ENCODE measurements around the gene DCHS1. TPM values are rescaled to one million over a fixed set of nuclear protein-coding genes. Genes with fewer than 3 reads are reported as not detected.

Gene DCHS1
- total RNA-seq, 1 donor from 2014 or later: 0.35 TPM

DNA sequence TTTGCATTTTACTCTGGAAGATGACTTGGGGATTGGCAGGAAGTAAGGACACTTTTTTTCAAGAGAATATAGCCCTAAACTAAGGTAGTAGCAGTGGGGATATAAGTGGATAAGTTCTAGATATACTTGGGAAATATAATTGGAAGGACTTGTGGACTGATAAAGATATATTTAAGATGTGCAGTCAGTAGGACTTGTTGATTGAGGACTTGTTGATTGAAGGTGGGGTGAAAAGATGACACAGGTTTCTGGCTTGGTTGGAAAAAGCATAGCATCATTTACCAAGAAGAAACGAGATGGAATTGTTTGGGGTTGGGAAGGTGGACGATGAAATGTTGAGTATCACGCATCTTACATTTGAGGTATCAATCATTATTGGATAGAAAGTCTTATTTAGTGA lies 42.1 kb downstream of the DCHS1 start:
- no peak overlapping the region for H3K27ac Mint-ChIP-seq
- no peak for DNase-seq
- no peaks in the 10 kb centered on the region for H3K27me3 Mint-ChIP-seq
- H3K4me3 Mint-ChIP-seq: no peak overlapping the region
- H3K9me3 Mint-ChIP-seq: no peaks in the 10 kb centered on the region
- H3K4me1 Mint-ChIP-seq: peaks cover 23% of the 10 kb centered on the region
- peaks cover 53% of the 10 kb centered on the region for H3K36me3 Mint-ChIP-seq (ENCODE audit: low read depth)
- intact Hi-C loops (cut with micrococcal nuclease): loop anchor here (2.0 kb wide), 1 partner anchor 223 kb away; the partner anchor contains the start of gene SMPD1

DNA sequence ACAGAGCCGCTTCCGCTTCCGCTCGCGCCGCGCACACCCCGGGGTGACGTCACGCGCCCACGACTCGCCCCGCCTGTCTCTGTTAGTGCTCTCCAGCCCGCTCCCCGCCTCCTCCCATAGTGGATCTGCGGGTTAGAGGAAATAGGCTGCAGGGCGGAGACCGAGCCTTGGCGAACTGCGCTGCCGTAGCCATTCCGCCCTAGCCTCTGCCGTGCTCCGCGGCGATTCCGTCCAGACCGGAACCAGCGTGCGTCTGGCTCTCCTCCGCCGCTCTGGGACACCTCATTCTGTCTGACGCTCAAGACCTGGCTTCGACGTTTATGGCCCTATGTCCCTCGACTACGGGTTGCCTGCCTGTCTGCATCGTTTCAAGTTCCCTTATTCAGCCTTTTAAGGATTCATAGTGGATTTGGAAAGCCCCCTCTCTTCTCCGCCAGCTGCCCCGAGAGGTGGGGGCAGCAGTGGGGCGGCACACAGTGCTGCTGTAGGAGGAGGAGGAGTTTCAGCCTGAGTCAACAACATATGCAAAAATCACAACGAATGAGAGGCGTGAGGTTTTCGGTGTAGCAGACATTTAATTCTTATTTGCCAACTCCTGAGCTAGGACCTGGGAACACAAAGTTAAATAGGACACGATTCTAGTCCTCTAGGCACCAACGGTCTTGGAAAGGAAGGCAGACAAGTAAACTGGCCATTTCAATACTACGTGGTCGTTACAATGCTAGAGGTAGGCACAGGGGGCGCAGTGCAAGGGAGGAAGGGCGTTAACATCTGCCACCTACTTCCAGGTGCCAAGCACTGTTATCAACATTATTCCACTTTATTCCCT lies 43.2 kb downstream of the DCHS1 start, which contains the start of gene TAF10:
Gene TAF10 (minus strand): TSS at position 4 of the 829 bp plus-strand sequence. CDS start 27 bp downstream, outside the sequence.
- intact Hi-C loops (cut with micrococcal nuclease): loop anchor here (1.0 to 2.0 kb wide), 3 partner anchors 9 to 222 kb away; partner anchors contain the start of genes ILK, MRPL17, RRP8 and SMPD1

DNA sequence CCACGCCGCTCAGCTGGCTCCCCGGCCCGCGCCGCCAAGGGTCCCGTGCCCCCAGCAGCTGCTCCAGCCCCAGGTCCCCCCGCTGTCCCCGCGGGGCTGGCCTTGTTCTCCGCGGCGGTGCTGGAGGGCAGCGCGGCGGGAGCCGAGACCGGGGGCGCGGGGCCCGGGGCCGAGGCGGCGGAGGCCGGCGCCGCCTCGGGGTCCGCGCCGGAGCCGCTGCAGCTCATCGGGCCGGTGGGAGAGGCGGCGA lies 43.7 kb downstream of the DCHS1 start:
- H3K4me1 Mint-ChIP-seq: peaks cover 35% of the 10 kb centered on the region
- no peaks in the 10 kb centered on the region for H3K9me3 Mint-ChIP-seq
- peaks cover 65% of the 10 kb centered on the region for H3K36me3 Mint-ChIP-seq (ENCODE audit: low read depth)
- intact Hi-C loops (cut with micrococcal nuclease): loop anchor here (1.0 to 2.0 kb wide), 4 partner anchors 7 to 221 kb away; partner anchors contain the start of genes ILK, MRPL17, RRP8 and SMPD1
- no peak for DNase-seq
- no peaks in the 10 kb centered on the region for H3K27me3 Mint-ChIP-seq
- peak overlapping the region; percentile 95 for H3K4me3 Mint-ChIP-seq
- peak overlapping the region; percentile 87 for H3K27ac Mint-ChIP-seq

More for the DNA sequence above, 43.2 kb downstream of the DCHS1 start, which contains the start of gene TAF10:
- peak; percentile 99 for DNase-seq
- H3K4me3 Mint-ChIP-seq: peak within 1 kb of the TSS; percentile 95
- H3K36me3 Mint-ChIP-seq (ENCODE audit: low read depth): peaks cover 63% of the 10 kb centered on the region
- H3K4me1 Mint-ChIP-seq: peaks cover 32% of the 10 kb centered on the region
- peak within 1 kb of the TSS; percentile 87 for H3K27ac Mint-ChIP-seq
- H3K27me3 Mint-ChIP-seq: no peaks in the 10 kb centered on the region
- no peaks in the 10 kb centered on the region for H3K9me3 Mint-ChIP-seq

DNA sequence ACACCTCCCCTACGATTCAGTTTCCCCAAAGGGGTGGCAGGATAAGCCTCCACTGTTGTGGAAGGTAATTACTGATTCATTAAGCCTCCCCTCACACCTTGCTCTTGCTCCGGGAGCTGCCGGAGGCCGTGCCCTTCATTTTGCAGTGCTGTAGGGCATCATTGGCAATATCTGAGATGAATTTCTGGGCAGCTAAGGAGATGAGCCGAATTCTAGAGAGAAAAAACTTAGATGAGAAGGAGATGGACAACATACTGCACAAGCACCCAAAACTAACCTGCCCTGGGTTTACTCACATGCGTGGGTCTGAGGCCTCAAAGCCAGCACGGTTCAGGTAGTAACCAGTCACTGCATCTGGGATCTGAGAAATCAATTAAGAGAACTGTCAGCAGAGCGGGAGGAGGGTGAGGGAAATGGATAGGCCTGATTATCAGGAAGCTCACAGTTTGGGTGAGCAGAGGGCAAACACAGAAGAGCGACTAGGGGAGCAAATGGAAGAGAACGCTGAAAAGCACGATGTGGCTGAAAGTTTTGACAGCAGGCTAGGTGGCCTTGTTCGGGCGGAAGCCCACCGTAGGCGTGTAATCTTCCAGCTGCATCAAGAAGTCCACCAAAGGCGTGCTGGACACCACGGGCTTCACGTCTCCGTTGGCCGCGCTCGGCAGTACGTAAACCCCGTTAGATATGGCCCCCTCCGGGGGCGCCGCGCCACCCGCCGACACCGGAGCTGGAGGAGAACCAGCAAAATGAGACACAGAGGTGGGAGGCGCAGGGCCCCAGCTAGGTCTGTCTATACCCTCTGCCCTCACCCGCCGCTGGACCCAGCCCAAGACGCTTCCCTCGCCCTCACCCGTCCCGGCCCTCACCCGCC lies 44.3 kb downstream of the DCHS1 start:
- Mint-ChIP-seq H3K27ac (peak overlapping the region; percentile 87), H3K4me1 (peaks cover 35% of the 10 kb centered on the region), H3K9me3 (no peaks in the 10 kb centered on the region), H3K36me3 (ENCODE audit: low read depth) (peaks cover 64% of the 10 kb centered on the region), H3K27me3 (no peaks in the 10 kb centered on the region), H3K4me3 (peak overlapping the region; percentile 95)
- intact Hi-C loops (cut with micrococcal nuclease): loop anchor here (1.0 kb wide), 1 partner anchor 8 kb away; the partner anchor contains the start of gene TPP1
- no peak for DNase-seq

DNA sequence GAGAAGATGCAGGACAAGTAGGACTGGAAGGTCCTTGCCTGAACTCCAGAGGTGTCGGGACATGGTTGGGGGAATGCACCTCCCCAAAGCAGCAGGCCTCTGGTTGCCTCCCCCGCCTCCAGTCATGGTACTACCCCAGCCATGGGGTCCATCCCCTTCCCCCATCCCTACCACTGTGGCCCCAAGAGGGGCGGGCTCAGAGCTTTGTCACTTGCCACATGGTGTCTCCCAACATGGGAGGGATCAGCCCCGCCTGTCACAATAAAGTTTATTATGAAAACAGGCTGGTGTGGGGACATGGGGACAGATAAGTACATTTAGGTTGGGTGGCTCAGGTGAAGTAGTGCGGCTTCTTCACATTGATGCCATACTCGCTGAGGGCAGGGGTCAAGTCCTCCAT lies 45.0 kb downstream of the DCHS1 start:
- Mint-ChIP-seq H3K27me3 (no peaks in the 10 kb centered on the region), H3K27ac (peak overlapping the region; percentile 22), H3K9me3 (no peaks in the 10 kb centered on the region), H3K36me3 (ENCODE audit: low read depth) (peaks cover 59% of the 10 kb centered on the region), H3K4me3 (peak overlapping the region; percentile 95), H3K4me1 (peaks cover 40% of the 10 kb centered on the region)
- DNase-seq: no peak
- intact Hi-C loops (cut with micrococcal nuclease): no loop called here

DNA sequence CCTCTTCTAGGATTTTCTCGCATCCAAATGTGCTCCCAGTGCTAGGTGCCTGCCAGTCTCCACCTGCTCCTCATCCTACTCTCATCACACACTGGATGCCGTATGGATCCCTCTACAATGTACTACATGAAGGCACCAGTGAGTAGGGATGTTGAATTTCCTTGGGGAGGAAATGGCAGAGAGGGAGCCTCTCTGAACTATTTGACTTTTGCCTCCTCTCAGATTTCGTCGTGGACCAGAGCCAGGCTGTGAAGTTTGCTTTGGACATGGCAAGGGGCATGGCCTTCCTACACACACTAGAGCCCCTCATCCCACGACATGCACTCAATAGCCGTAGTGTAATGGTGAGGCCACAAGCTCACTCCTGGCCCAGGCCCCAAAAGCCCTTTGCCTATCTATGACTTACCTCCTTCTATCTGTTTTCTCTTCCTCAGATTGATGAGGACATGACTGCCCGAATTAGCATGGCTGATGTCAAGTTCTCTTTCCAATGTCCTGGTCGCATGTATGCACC lies 46.0 kb downstream of the DCHS1 start:
- intact Hi-C loops (cut with micrococcal nuclease): loop anchor here (10.0 kb wide), 1 partner anchor 195 kb away; the partner anchor contains the start of gene APBB1
- H3K27ac Mint-ChIP-seq: peak overlapping the region; percentile 69
- H3K4me3 Mint-ChIP-seq: peak overlapping the region; percentile 16
- peaks cover 48% of the 10 kb centered on the region for H3K36me3 Mint-ChIP-seq (ENCODE audit: low read depth)
- no peaks in the 10 kb centered on the region for H3K27me3 Mint-ChIP-seq
- H3K4me1 Mint-ChIP-seq: peaks cover 40% of the 10 kb centered on the region
- no peaks in the 10 kb centered on the region for H3K9me3 Mint-ChIP-seq
- DNase-seq: no peak

DNA sequence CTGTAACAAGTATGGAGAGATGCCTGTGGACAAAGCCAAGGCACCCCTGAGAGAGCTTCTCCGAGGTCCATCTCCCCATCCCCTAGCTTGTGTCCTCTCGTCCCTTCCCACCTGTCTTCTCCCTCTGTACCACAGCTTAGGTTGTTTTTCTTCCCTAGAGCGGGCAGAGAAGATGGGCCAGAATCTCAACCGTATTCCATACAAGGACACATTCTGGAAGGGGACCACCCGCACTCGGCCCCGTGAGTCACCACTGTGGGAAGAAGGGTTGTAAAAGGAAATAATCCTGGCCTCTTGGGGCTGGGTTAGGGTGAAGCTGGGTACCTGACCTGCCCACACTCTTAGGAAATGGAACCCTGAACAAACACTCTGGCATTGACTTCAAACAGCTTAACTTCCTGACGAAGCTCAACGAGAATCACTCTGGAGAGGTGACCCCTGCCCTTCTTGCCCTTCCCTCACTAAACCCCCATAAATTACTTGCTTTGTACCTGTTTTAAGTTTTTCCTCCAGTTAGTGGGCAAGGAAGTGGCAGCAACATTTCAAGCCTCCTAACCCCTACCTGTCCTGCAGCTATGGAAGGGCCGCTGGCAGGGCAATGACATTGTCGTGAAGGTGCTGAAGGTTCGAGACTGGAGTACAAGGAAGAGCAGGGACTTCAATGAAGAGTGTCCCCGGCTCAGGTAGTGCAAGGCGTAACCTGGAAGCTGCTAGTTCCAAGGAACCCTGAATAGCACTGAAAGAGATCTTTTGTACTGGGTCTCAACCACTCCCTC lies 46.7 kb downstream of the DCHS1 start:
- no peak for DNase-seq
- Mint-ChIP-seq H3K4me1 (peaks cover 40% of the 10 kb centered on the region), H3K4me3 (peak overlapping the region; percentile 6), H3K27me3 (no peaks in the 10 kb centered on the region), H3K9me3 (no peaks in the 10 kb centered on the region), H3K36me3 (ENCODE audit: low read depth) (peaks cover 46% of the 10 kb centered on the region), H3K27ac (peak overlapping the region; percentile 59)
- intact Hi-C loops (cut with micrococcal nuclease): loop anchor here (10.0 kb wide), 1 partner anchor 194 kb away; the partner anchor contains the start of gene APBB1

DNA sequence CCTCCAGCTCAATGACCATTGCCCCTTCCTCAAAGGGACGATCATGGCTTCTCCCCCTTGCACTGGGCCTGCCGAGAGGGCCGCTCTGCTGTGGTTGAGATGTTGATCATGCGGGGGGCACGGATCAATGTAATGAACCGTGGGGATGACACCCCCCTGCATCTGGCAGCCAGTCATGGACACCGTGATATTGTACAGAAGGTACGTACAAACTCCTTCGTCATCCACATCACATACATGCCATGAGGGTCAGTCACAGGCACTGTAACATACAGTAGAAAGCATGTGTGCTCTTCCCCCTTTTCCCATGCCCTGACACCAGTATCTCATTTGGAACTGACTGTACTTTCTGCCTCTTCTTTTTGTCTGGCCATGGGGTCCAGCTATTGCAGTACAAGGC lies 47.6 kb downstream of the DCHS1 start:
- Mint-ChIP-seq H3K4me1 (peaks cover 40% of the 10 kb centered on the region), H3K36me3 (ENCODE audit: low read depth) (peaks cover 46% of the 10 kb centered on the region), H3K9me3 (no peaks in the 10 kb centered on the region), H3K27ac (peak overlapping the region; percentile 87), H3K27me3 (no peaks in the 10 kb centered on the region), H3K4me3 (peak overlapping the region; percentile 69)
- DNase-seq: no peak
- intact Hi-C loops (cut with micrococcal nuclease): loop anchor here (10.0 kb wide), 1 partner anchor 193 kb away; the partner anchor contains the start of gene APBB1

DNA sequence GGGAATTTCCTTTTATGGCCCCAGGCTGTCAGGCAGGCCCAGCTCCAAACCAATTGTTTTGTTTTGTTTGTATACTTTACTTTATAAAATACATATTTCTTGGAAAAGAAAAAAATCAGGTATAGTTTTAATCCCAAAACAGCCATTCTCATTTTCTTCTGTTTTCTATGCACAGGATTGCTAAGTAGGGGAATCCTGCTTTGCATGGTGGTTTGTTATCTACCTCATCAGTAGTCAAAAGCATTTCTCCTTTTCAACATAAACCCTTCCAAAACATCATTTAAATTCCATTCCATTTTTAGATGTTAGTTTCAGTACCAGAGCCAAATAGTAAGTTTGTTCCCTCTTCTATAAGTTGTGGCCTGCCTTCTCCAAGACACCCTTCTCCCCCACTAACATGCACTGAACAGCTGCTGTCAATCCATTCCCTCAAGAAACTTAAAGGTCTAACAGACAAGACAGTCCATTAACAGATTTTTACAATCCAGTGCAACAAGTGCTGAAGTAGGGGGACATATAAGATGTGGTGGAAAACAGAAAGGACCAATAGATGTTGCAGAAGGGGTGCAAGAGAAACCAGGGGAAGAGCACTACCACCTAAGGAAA lies 48.3 kb downstream of the DCHS1 start:
- H3K4me1 Mint-ChIP-seq: peaks cover 40% of the 10 kb centered on the region
- H3K27me3 Mint-ChIP-seq: no peaks in the 10 kb centered on the region

DNA sequence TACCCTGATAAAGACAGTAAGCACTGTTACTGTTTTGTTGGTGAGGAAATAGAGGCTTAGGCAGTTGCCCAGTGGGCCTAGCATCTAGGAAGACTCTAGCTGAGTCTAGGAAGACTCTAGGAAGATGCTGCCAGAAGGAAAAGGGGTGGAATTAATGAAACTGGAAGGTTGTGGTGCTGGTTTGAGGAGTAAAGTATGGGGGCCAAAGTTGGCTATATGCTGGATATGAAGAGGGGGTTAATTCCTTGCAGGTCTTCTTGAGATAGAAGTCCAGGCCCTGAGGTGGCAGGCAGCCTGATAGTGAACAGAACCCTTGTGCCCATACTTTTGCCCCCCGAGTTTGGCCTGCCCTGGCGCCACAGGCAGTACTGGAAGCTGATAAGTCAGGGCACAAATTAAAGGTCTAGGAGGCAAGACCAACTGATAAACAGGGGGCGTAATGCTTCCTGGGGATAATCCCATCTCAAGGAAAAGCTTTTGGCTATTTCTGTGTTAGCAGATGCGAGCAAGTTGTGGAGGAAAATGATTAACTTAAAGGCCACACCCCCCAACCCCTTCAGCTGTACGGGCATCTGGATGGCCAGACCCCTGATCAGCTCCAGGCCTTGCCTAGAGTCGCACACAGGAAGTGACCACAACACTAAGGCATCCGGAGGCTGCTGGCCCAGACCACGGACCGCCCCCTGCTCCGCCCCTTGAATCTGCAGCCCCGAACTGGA lies 49.0 kb downstream of the DCHS1 start:
- Mint-ChIP-seq H3K4me1 (peaks cover 44% of the 10 kb centered on the region), H3K36me3 (ENCODE audit: low read depth) (peaks cover 49% of the 10 kb centered on the region), H3K4me3 (no peak overlapping the region), H3K27ac (no peak overlapping the region), H3K27me3 (no peaks in the 10 kb centered on the region), H3K9me3 (no peaks in the 10 kb centered on the region)
- intact Hi-C loops (cut with micrococcal nuclease): loop anchor here (1.0 to 10.0 kb wide), 7 partner anchors 61 to 372 kb away; partner anchors contain the start of genes APBB1, CAVIN3, FHIP1B and MRPL17
- peak; percentile 91 for DNase-seq

More for the DNA sequence above, 48.3 kb downstream of the DCHS1 start:
- peak; percentile 54 for DNase-seq
- Mint-ChIP-seq H3K9me3 (no peaks in the 10 kb centered on the region), H3K36me3 (ENCODE audit: low read depth) (peaks cover 46% of the 10 kb centered on the region), H3K4me3 (peak overlapping the region; percentile 69), H3K27ac (peak overlapping the region; percentile 87)
- intact Hi-C loops (cut with micrococcal nuclease): loop anchor here (1.0 to 10.0 kb wide), 7 partner anchors 60 to 372 kb away; partner anchors contain the start of genes APBB1, CAVIN3, FHIP1B and MRPL17

DNA sequence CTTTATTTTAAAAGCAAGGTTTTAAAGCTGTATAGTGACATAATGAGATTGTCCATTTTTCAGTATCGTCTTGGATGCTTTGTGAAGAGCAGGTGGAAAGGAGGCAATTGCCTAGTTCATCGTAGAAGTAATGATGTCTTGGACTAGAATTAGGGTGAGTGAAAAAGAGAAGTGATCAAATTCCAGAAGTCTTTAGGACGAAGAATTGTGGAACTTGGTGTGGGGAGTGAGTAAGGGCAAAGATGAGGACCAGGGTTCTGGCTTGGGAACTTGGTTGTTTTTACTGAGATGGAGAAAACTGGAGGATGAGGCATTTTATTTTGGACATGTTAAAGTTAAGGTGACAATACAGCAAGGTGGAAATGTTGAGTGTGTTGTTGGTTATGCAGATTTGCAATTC lies 50.8 kb downstream of the DCHS1 start:
- Mint-ChIP-seq H3K27ac (no peak overlapping the region), H3K4me1 (peaks cover 33% of the 10 kb centered on the region), H3K4me3 (no peak overlapping the region), H3K27me3 (no peaks in the 10 kb centered on the region), H3K36me3 (ENCODE audit: low read depth) (peaks cover 37% of the 10 kb centered on the region), H3K9me3 (no peaks in the 10 kb centered on the region)
- intact Hi-C loops (cut with micrococcal nuclease): loop anchor here (10.0 kb wide), 1 partner anchor 190 kb away; the partner anchor contains the start of gene APBB1
- peak; percentile 55 for DNase-seq
